BE2C (cell line): ENCODE results near the gene FREM2.

Source experiments
- DNase-seq: peaks from one replicate; pipeline ENCODE4 v3.0.0-alpha.2; 2020
- H3K27me3 ChIP-seq: fragments of 250-450 bp; sonication (Bioruptor Pico); 2 replicates; pipeline ENCODE4 v1.5.1; 2020; ENCODE audit warnings: mild to moderate bottlenecking
- H3K36me3 ChIP-seq: fragments of 250-450 bp; sonication (Bioruptor Pico); 2 replicates; pipeline ENCODE4 v1.5.1; 2020; ENCODE audit warnings: mild to moderate bottlenecking
- H3K4me1 ChIP-seq: fragments of 250-450 bp; sonication (Bioruptor Pico); 2 replicates; pipeline ENCODE4 v1.5.1; 2020
- H3K4me3 ChIP-seq: 2 replicates; pipeline ENCODE4 v1.5.1; 2011; ENCODE audit warnings: low read depth, low read length
- H3K9me3 ChIP-seq: fragments of 250-450 bp; sonication (Bioruptor Pico); 2 replicates; pipeline ENCODE4 v1.5.1; 2020
- CTCF ChIP-seq: IDR thresholded peaks from 2 replicates; pipeline ENCODE4 v1.5.1; 2012; ENCODE audit warnings: mild to moderate bottlenecking, low read depth, low read length

The FREM2 gene

GRCh38 chr13:38819053-38819452 is 132.2 kb downstream of the FREM2 start:
- Histone ChIP-seq H3K4me3 (no peak overlapping the region), H3K9me3 (no peaks in the 10 kb centered on the region), H3K36me3 (no peaks in the 10 kb centered on the region), H3K4me1 (no peaks in the 10 kb centered on the region), H3K27me3 (no peaks in the 10 kb centered on the region)
- TF ChIP-seq CTCF = no peak
- DNase-seq = no peak

GRCh38 chr13:38819596-38819995 is 132.7 kb downstream of the FREM2 start:
- no peak overlapping the region for H3K4me3 ChIP-seq
- no peak for DNase-seq
- TF ChIP-seq CTCF = no peak
- H3K4me1 ChIP-seq = no peaks in the 10 kb centered on the region
- no peaks in the 10 kb centered on the region for H3K27me3 ChIP-seq
- no peaks in the 10 kb centered on the region for H3K36me3 ChIP-seq
- no peaks in the 10 kb centered on the region for H3K9me3 ChIP-seq

GRCh38 chr13:38821770-38822551 is 135.1 kb downstream of the FREM2 start:
- no peaks in the 10 kb centered on the region for H3K27me3 ChIP-seq
- no peaks in the 10 kb centered on the region for H3K36me3 ChIP-seq
- H3K9me3 ChIP-seq = no peaks in the 10 kb centered on the region
- no peak for TF ChIP-seq CTCF
- DNase-seq = no peak
- no peak overlapping the region for H3K4me3 ChIP-seq
- H3K4me1 ChIP-seq = no peaks in the 10 kb centered on the region

GRCh38 chr13:38824342-38824741 is 137.5 kb downstream of the FREM2 start:
- Histone ChIP-seq H3K9me3 (no peaks in the 10 kb centered on the region), H3K4me3 (no peak overlapping the region), H3K27me3 (no peaks in the 10 kb centered on the region), H3K36me3 (no peaks in the 10 kb centered on the region), H3K4me1 (no peaks in the 10 kb centered on the region)
- DNase-seq = no peak
- no peak for TF ChIP-seq CTCF

GRCh38 chr13:38826182-38826813 is 139.4 kb downstream of the FREM2 start:
- Histone ChIP-seq H3K4me1 (no peaks in the 10 kb centered on the region), H3K9me3 (no peaks in the 10 kb centered on the region), H3K27me3 (no peaks in the 10 kb centered on the region), H3K36me3 (no peaks in the 10 kb centered on the region), H3K4me3 (no peak overlapping the region)
- no peak for TF ChIP-seq CTCF
- no peak for DNase-seq

- no peak for TF ChIP-seq CTCF
- no peak for DNase-seq
- H3K27me3 ChIP-seq = no peaks in the 10 kb centered on the region
- no peaks in the 10 kb centered on the region for H3K4me1 ChIP-seq
- no peaks in the 10 kb centered on the region for H3K36me3 ChIP-seq
- H3K4me3 ChIP-seq = no peak overlapping the region
- H3K9me3 ChIP-seq = no peaks in the 10 kb centered on the region
Observed at GRCh38 chr13:38830442-38831045, 143.7 kb downstream of the FREM2 start.
